Coronary artery (tissue), 2 donors: ENCODE measurements around the gene HRH3.

Source experiments
- DNase-seq: peaks from one replicate; pipeline ENCODE4 v3.0.0-alpha.2; 2017; ENCODE audit warnings: low spot score
- H3K27ac ChIP-seq, 2 donors: fragments of 200-600 bp; sonication (generic); one replicate each; pipeline ENCODE4 v1.5.1; 2016 to 2019
- H3K4me3 ChIP-seq: fragments of 200-600 bp; sonication (generic); 2 replicates; pipeline ENCODE4 v1.5.1; 2016; ENCODE audit warnings: mild to moderate bottlenecking, moderate library complexity
- TF ChIP-seq, protein P1 (sequence below): fragments of 200-600 bp; sonication (generic); IDR thresholded peaks from one replicate; pipeline ENCODE4 v1.5.1; 2019; ENCODE audit warnings: antibody characterized with exemption

The HRH3 gene

DNA sequence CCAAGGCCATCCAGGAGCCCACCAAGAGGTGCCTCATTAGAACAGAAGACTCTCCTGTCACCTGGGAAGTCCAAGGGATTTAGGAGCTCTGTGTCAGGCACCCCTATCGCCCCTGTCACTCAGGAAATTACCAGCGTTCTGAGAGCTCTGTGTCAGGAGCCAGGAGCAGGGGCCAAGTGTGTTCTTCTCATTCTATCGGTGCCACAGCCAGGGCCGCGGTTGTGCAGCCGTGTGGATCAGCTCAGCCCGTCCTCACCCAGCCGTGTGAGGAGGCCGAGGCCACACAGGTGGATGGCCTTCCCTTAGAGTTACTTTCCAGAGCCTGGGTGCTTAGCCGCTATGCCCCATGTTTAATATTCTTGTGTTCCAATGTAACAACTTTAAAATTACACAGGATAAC lies 27.4 kb downstream of the HRH3 start:
- TF ChIP-seq, protein P1, sequence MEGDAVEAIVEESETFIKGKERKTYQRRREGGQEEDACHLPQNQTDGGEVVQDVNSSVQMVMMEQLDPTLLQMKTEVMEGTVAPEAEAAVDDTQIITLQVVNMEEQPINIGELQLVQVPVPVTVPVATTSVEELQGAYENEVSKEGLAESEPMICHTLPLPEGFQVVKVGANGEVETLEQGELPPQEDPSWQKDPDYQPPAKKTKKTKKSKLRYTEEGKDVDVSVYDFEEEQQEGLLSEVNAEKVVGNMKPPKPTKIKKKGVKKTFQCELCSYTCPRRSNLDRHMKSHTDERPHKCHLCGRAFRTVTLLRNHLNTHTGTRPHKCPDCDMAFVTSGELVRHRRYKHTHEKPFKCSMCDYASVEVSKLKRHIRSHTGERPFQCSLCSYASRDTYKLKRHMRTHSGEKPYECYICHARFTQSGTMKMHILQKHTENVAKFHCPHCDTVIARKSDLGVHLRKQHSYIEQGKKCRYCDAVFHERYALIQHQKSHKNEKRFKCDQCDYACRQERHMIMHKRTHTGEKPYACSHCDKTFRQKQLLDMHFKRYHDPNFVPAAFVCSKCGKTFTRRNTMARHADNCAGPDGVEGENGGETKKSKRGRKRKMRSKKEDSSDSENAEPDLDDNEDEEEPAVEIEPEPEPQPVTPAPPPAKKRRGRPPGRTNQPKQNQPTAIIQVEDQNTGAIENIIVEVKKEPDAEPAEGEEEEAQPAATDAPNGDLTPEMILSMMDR: no peak
- no peak for DNase-seq
- H3K27ac ChIP-seq: no peak overlapping the region
- no peak overlapping the region for H3K4me3 ChIP-seq

GRCh38 chr20:62191781-62192559 lies 28.1 kb downstream of the HRH3 start:
- Histone ChIP-seq H3K27ac (no peak overlapping the region), H3K4me3 (no peak overlapping the region)
- no peak for DNase-seq
- TF ChIP-seq, protein P1: no peak

GRCh38 chr20:62190639-62191411 lies 29.3 kb downstream of the HRH3 start:
- H3K27ac ChIP-seq: no peak overlapping the region
- TF ChIP-seq, protein P1: no peak
- H3K4me3 ChIP-seq: no peak overlapping the region
- no peak for DNase-seq

DNA sequence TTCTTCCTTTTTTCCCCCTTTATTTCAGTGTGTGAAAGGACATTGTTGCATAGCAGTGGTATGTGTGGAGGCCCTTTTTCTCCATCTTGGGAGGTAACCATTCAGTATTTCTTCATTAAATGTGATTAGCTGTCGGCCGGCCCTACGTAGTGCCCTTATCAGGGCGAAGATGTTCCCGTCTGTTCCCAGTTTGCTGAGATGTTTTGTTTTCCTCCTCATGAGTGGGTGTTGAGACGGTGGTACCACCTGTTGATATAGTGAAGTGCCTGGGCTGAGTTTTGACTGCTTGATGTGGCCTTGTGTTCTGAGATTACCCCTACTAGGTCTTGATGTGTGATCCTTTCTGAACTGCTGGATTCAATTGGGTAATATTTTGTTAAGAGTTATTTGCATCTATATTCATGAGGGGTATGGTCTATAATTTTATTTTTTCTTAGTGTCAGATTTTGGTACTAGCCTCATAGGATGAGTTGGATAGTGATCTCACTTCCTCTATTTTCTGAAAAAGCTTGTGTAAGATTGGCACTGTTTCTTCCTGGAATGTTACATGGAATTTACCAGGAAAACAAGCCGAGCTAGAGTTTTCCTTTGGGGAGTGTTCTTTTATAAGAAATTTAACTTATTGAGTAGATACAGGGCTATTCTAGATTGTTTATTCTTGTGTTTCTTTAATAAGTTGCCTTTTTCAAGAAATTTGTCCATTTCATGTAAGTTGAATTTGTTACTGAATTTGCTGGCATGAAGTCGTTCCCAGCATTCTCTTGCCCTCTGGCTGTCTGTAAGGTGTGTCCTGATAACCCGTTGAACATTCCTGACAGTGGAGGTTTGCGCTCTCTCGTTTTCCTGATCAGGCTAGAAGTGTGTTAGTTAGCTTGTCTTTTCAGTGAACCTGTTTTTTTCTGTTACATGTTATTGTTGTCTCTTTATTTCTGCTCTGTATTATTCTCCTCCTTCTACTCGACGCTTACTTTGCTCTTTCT lies 32.9 kb downstream of the HRH3 start:
- H3K27ac ChIP-seq: no peak overlapping the region
- TF ChIP-seq, protein P1: no peak
- no peak overlapping the region for H3K4me3 ChIP-seq
- no peak for DNase-seq

- TF ChIP-seq, protein P1: no peak
Observed at GRCh38 chr20:62186096-62186426, 34.0 kb downstream of the HRH3 start.

GRCh38 chr20:62183426-62184142 lies 36.5 kb downstream of the HRH3 start:
- DNase-seq: no peak
- TF ChIP-seq, protein P1: no peak
- H3K27ac ChIP-seq: peak overlapping the region; percentile 91 to 96
- peak overlapping the region; percentile 99 for H3K4me3 ChIP-seq

More at GRCh38 chr20:62186096-62186426, 34.0 kb downstream of the HRH3 start:
- no peak overlapping the region for H3K4me3 ChIP-seq
- no peak overlapping the region for H3K27ac ChIP-seq
- no peak for DNase-seq
